Smooth muscle cell of the brain vasculature (primary cell): ENCODE results near the gene PGLYRP4.
"Not testable (repeated sequence)": the region's sequence is repeated elsewhere in the genome, so short reads cannot be mapped to it uniquely, and the experiment has no call there.

Source experiments
- DNase-seq: peaks from one replicate; pipeline ENCODE4 v3.0.0-alpha.2; 2012; ENCODE audit warnings: low read depth, low spot score

Gene PGLYRP4

GRCh38 chr1:153356392-153357075 lies 7.9 kb upstream of the PGLYRP4 start:
- DNase-seq: no peak

GRCh38 chr1:153355445-153356071 lies 6.9 kb upstream of the PGLYRP4 start:
- DNase-seq: no peak

GRCh38 chr1:153354515-153355193 lies 6.0 kb upstream of the PGLYRP4 start:
- no peak for DNase-seq

GRCh38 chr1:153353226-153353947 lies 4.7 kb upstream of the PGLYRP4 start:
- no peak for DNase-seq

- peak; percentile 23 for DNase-seq
Observed at GRCh38 chr1:153352523-153352922, 3.9 kb upstream of the PGLYRP4 start.

GRCh38 chr1:153350321-153350957 lies 1.8 kb upstream of the PGLYRP4 start:
- no peak for DNase-seq

GRCh38 chr1:153349363-153350320 lies 1.0 kb upstream of the PGLYRP4 start:
- no peak for DNase-seq

- no peak for DNase-seq
Observed at GRCh38 chr1:153347856-153348255, 785 bp downstream of the PGLYRP4 start.

- DNase-seq: not testable (repeated sequence)
Observed at GRCh38 chr1:153347049-153347448, 1.6 kb downstream of the PGLYRP4 start.

GRCh38 chr1:153346077-153346723 lies 2.4 kb downstream of the PGLYRP4 start:
- DNase-seq: no peak

- DNase-seq: no peak
Observed at GRCh38 chr1:153345187-153346076, 3.2 kb downstream of the PGLYRP4 start.

GRCh38 chr1:153344718-153345025 lies 4.0 kb downstream of the PGLYRP4 start:
- DNase-seq: no peak

- no peak for DNase-seq
Observed at GRCh38 chr1:153343811-153344717, 4.6 kb downstream of the PGLYRP4 start.

GRCh38 chr1:153343040-153343681 lies 5.5 kb downstream of the PGLYRP4 start:
- DNase-seq: no peak

- DNase-seq: no peak
Observed at GRCh38 chr1:153342178-153342577, 6.5 kb downstream of the PGLYRP4 start.

GRCh38 chr1:153341431-153341934 lies 7.2 kb downstream of the PGLYRP4 start:
- no peak for DNase-seq

GRCh38 chr1:153340356-153340755 lies 8.3 kb downstream of the PGLYRP4 start:
- DNase-seq: no peak
